Superior temporal gyrus (tissue), 1 donor: ENCODE measurements around the gene PAX3.
A peak's percentile ranks its signal among the peaks of the same experiment; 100 is the strongest.

Experiments
- DNase-seq: peaks from one replicate; pipeline ENCODE4 v3.0.0-alpha.2; 2016; ENCODE audit errors: extremely low spot score

PAX3 gene

DNA sequence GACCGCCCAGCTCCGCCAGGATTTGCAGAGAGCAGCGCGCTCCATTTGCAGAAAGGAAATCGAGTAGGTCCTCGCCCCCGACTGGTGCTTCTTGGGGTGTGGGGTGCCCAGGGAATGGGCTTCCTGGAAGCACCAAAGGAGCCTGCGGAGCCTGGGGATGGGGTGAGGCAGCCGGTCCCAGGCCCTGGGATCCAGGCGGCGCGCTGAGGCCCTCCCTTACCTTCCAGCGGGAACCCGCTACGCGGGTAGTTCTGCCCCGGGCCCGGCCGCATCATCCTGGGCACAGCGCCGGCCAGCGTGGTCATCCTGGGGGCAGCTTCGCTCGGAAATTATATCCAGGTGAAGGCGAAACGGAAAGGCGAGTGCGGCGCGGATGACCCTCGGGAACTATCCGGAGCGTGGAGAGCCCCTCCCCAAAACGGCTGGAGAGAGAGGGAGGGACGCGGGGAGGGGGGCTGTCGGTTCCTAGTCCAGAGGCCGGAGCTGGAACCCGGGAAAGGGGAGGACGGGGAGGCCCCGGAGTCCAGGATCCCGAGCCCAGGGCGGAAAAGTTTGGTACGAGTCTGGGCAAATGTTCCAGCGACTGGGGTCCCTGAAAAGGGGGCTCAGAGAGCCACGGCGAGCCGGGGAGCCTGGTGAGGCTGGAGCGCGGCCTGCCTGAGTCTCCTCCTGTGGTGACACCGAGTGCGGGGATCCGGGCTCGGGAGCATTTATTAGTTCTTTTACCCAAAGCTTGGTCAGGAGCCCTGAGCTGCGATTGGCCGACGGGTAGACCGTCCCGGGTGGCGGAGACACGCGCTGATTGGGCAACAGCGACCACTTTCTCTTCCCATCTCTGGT, at the start of gene PAX3:
PAX3 (minus strand) TSS at position 688 of the 840 bp plus-strand sequence; CDS start at position 305, 383 bp downstream.
- no peak for DNase-seq

GRCh38 chr2:222341331-222341730, 42.5 kb upstream of the PAX3 start:
- no peak for DNase-seq

- no peak for DNase-seq
Observed at GRCh38 chr2:222338374-222338773, 39.6 kb upstream of the PAX3 start.

GRCh38 chr2:222336931-222337330, 38.1 kb upstream of the PAX3 start:
- no peak for DNase-seq

GRCh38 chr2:222336442-222336841, 37.6 kb upstream of the PAX3 start:
- no peak for DNase-seq

GRCh38 chr2:222334914-222335313, 36.1 kb upstream of the PAX3 start:
- DNase-seq, result no peak

GRCh38 chr2:222333397-222333796, 34.6 kb upstream of the PAX3 start:
- DNase-seq, result no peak

DNA sequence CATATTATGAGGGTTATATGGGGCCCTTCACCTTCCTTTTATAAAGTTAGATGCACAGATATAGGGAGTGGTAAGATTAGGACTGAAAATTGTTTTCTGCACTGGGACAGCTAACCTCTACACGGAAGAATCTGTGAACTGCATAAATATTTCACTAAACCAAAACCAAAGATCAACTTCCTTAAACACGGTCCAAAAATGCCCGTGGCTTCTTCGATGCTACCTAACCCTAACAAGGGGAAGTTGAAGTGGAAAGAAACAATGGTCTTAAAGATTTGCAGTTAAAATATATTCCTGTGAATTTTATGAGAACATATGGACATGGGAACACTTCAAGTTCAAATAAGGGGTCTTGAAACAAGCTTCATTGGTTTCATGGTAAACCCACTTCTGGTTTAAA, 33.3 kb upstream of the PAX3 start:
- DNase-seq, result no peak

DNA sequence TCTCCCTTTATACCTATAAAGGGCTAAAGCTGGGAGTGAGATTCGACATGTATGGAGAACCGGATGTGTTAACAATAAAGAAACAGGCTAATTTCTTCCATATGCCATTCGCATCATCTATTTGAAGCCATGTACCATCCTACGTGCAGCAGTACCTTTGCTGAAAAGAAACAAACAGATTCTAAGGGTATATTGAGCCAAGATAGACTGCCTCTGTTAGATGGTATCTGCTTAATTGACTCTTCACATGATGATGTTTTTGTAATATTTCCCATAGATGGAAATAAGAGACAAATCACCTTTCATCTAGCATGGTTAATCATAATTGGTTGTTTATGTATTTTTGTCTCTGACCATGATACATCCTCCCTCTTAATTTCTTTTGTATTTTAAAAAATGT, 32.1 kb upstream of the PAX3 start:
- DNase-seq, result no peak

GRCh38 chr2:222322236-222322635, 23.4 kb upstream of the PAX3 start:
- DNase-seq, result no peak

DNA sequence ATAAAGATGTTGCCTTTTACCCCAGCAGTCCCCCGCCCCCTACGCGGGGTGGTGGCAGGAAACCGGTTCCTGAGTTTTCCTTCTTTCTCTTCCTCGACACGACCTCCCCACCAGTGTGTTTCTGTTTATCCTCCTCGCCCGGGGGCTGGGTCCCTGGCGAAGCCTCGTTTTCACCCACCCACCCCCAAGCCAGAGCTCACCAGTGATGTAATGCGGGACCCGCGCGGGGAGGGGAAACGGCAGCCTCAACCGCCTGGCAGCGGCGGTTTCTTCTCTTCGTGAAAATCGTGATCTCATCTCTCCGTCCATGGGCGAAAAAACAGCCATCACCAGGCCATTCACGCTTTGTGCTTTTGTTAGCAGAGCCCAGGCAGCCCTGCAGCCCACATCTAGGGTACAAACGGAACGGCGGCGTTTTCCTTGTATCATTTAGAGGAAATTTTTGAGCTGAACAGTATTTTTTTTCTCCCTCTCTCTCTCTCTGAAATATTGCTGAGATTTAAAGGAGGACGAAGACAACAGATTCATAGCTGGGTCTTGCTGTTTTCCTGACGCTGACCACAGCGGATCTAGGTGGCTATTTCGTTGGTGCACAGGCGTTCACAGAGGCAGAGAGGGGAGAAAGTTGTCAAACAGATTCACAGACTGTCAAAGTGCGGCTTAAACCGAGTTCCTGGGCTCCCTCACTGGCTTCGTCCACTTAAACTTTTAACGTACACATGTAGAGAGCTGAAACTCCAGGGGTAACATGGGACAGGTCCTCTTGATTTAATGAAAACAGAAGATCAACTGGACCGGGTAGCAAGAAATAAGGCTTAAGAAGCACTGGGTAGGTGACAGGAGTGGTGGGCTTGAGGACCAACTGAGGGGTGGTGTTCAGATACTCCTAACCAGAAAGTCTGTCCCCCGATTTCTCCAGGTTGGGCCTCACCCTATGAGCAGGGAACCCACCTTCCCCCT, 21.9 kb upstream of the PAX3 start:
- peak; percentile 22 for DNase-seq

- DNase-seq, result no peak
Observed at GRCh38 chr2:222319586-222320435, 21.0 kb upstream of the PAX3 start.

DNA sequence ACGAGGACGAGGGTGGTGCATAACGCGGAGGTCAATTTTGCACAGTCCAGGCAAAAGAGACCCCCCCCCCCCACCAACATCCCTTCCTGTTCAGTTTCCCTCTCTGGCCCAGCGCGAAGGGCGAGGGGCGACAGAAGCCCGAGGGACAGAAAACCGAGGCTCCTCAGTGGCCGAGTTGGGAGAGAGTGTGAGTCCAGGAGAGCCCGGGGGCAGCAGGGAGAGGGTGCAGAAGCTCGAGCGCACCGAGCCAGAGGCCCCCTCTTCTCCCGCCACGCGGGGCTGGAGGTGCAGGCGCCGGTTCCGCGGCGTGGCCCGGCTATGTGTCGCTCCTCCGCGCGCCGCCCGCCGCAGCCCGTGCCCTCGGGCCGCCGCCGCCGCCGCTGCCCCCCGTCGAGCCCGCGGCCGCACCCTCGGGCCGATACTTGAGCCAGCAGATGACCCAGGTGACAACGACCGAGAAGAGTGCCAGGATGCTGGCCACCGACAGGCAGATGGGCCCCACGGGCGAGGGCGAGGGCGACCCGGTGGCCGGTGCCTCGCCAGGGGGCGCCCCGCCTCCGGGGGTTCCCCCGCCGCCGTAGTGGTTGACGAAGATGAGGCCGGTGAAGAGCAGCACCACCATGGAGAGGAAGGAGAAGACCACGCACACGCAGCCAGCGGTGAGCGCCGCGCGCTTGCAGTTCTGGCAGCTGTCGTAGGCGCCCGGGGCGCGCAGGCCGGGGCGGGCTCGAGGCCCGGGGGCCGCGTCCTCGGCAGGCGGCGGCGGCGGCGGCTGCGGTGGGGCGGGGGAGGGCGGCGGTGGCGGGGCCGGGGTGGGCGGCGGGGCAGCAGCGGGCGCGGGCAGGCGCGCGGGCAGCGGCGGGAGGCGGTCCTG, 20.2 kb upstream of the PAX3 start:
- DNase-seq, result no peak

GRCh38 chr2:222318026-222318711, 19.4 kb upstream of the PAX3 start:
- peak; percentile 52 for DNase-seq

- no peak for DNase-seq
Observed at GRCh38 chr2:222315443-222316121, 16.8 kb upstream of the PAX3 start.

GRCh38 chr2:222313816-222314215, 15.0 kb upstream of the PAX3 start:
- no peak for DNase-seq

- no peak for DNase-seq
Observed at GRCh38 chr2:222311978-222312738, 13.4 kb upstream of the PAX3 start.

GRCh38 chr2:222311319-222311977, 12.7 kb upstream of the PAX3 start:
- no peak for DNase-seq
